Thoracic aorta (tissue), 2 donors: Measurements from ENCODE around the gene EIF4E2. TPM values are rescaled to one million over a fixed set of nuclear protein-coding genes. Genes with fewer than 3 reads are reported as not detected.

ENCODE experiments used
- ATAC-seq: fragments of 150-250 bp; one replicate; pipeline ENCODE4 v1.8.0; 2017; ENCODE audit warnings: low read depth; ENCODE audit not compliant: insufficient number of reproducible peaks, low FRiP score
- DNase-seq: peaks from one replicate; pipeline ENCODE4 v3.0.0-alpha.2; 2020; ENCODE audit warnings: low spot score
- H3K27ac ChIP-seq, 2 donors: fragments of 200-600 bp; sonication (generic); 1 replicate in 1 of 2; 2 replicates in 1 of 2; pipeline ENCODE4 v1.5.1; 2016; ENCODE audit warnings: mild to moderate bottlenecking in 2 of 2, moderate library complexity in 2 of 2
- H3K27me3 ChIP-seq: fragments of 200-600 bp; sonication (generic); replicated peaks from 2 replicates; pipeline ENCODE4 v1.6.0; 2016; ENCODE audit warnings: mild to moderate bottlenecking; ENCODE audit not compliant: insufficient read depth
- H3K36me3 ChIP-seq: fragments of 200-600 bp; sonication (generic); one replicate; pipeline ENCODE4 v1.5.1; 2016
- H3K4me1 ChIP-seq, 2 donors: fragments of 200-600 bp; sonication (generic); 1 replicate in 1 of 2; 2 replicates in 1 of 2; pipeline versions ENCODE4 v1.5.1 to v1.6.0; 2016; ENCODE audit warnings: low read depth in 2 of 2, mild to moderate bottlenecking in 1 of 2; ENCODE audit not compliant: control insufficient read depth in 1 of 2
- H3K4me3 ChIP-seq: fragments of 200-600 bp; sonication (generic); 2 replicates; pipeline ENCODE4 v1.5.1; 2016; ENCODE audit warnings: mild to moderate bottlenecking
- H3K9me3 ChIP-seq: fragments of 200-600 bp; sonication (generic); 2 replicates; pipeline ENCODE4 v1.5.1; 2016
- total RNA-seq, 2 donors: library from RNA; depleted of rRNA; stranded (reverse); fragments of >200 nt; gene quantifications; one replicate each; pipeline versions ENCODE4 v1.1.0 to v1.2.3, GENCODE V29; 2016
- TF ChIP-seq, protein P1 (sequence below): fragments of 200-600 bp; sonication (generic); IDR thresholded peaks from one replicate; pipeline ENCODE4 v1.5.1; 2019; ENCODE audit warnings: antibody characterized with exemption

Gene EIF4E2
- total RNA-seq, 2 donors from 2014 or later, result 42.2 to 51.1 TPM

DNA sequence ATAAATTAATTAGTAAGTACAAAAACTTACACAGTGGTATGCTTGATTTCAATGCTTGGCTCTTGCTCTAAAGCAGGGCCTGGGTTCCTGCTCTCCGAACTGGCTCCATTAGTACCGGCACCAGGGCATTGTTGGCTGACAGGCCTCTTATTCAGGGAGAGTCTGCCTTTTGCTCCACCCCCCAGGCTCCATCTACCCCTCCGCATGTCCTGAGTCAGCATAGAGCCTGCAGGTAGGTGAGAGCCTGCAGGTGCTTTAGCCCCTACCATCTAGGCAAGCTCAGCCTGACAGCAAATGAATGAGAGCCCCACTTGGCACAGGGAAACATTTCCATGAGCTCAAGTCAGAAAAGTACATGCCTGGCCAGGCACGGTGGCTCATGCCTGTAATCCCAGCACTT lies 47.8 kb downstream of the EIF4E2 start:
- H3K27me3 ChIP-seq, result no peaks in the 10 kb centered on the region
- no peaks in the 10 kb centered on the region for H3K36me3 ChIP-seq
- TF ChIP-seq, protein P1, sequence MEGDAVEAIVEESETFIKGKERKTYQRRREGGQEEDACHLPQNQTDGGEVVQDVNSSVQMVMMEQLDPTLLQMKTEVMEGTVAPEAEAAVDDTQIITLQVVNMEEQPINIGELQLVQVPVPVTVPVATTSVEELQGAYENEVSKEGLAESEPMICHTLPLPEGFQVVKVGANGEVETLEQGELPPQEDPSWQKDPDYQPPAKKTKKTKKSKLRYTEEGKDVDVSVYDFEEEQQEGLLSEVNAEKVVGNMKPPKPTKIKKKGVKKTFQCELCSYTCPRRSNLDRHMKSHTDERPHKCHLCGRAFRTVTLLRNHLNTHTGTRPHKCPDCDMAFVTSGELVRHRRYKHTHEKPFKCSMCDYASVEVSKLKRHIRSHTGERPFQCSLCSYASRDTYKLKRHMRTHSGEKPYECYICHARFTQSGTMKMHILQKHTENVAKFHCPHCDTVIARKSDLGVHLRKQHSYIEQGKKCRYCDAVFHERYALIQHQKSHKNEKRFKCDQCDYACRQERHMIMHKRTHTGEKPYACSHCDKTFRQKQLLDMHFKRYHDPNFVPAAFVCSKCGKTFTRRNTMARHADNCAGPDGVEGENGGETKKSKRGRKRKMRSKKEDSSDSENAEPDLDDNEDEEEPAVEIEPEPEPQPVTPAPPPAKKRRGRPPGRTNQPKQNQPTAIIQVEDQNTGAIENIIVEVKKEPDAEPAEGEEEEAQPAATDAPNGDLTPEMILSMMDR, result no peak
- no peaks in the 10 kb centered on the region for H3K9me3 ChIP-seq
- DNase-seq, result no peak
- no peak overlapping the region for H3K27ac ChIP-seq
- H3K4me1 ChIP-seq, result peaks cover under 1 to 4% of the 10 kb centered on the region in 2 donors
- no peak for ATAC-seq
- H3K4me3 ChIP-seq, result no peak overlapping the region

DNA sequence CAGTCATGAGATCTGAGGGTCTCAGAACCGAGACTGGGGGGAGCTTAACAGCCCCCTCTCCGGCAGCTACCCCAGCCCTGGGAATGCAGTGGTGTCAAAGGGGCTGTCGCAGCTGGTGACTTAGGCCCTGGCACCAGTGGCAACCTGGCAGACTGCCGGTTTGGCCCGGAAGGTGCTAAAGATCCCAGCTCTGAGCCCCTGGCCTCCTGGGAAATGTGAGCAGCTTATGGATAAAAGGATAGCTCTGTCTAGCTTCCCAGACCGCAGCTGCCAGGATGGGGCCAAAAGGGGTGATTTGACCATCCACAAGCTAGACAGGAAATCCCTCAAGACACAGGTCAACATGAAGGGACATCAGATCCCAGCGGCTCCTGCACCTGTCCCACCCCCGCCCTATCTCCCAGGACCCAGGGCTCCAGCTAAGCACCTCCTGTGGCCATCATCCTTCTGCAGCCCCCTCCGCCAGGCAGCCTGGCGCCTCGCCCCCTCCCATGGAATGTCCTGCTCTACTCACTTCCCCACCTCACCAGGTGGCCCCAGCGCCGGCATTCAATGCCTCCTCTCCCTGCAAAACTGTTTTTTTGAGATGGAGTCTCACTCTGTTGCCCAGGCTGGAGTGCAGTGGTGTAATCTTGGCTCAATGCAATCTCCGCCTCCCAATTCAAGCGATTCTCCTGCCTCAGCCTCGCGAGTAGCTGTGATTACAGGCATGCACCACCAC lies 49.7 kb downstream of the EIF4E2 start:
- Histone ChIP-seq H3K4me1 (no peaks in the 10 kb centered on the region), H3K27me3 (no peaks in the 10 kb centered on the region), H3K4me3 (no peak overlapping the region), H3K9me3 (no peaks in the 10 kb centered on the region), H3K27ac (no peak overlapping the region), H3K36me3 (no peaks in the 10 kb centered on the region)
- TF ChIP-seq, protein P1, result no peak
- DNase-seq, result no peak
- no peak for ATAC-seq

DNA sequence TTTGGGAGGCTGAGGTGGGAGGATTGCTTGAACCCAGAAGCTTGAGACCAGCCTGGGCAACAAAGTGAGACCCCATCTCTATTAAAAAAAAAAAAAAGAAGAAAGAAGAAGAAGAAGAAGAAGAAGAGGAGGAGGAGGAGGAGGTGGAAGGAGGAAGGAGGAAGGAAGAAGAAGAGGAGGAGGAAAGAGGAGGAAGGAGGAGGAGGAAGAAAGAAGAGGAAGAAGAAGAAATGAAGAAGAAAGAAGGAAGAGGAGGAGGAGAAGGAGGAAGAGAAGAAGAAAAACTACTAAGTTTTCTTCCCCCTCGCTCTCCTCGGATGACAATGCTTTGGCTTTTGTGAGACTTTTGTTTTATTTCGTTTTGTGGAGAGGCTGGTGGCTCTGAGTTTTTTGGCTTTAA lies 52.8 kb downstream of the EIF4E2 start:
- ATAC-seq (no peak), DNase-seq (no peak)
- Histone ChIP-seq H3K4me3 (no peak overlapping the region), H3K4me1 (no peaks in the 10 kb centered on the region), H3K27ac (no peak overlapping the region), H3K36me3 (no peaks in the 10 kb centered on the region), H3K27me3 (no peaks in the 10 kb centered on the region), H3K9me3 (no peaks in the 10 kb centered on the region)
- TF ChIP-seq, protein P1, result no peak

DNA sequence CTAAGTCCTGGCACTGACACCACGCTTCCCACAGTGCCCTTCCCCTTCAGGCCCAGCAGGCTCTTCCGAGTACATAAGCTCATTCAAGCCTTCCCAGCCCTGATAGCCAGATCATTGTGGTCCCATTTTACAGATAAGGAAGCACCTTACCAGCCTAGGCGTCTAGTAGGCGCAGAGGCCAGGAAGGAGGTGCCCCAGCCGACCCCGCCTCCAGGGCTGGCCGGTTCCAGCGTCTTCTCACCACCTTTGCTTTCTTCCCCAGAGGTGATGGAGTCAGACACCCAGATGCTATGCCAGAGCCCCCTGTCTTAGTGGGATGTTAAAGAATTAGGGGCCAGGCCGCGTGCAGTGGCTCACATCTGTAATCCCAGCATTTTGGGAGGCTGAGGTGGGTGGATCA lies 54.0 kb downstream of the EIF4E2 start:
- H3K27me3 ChIP-seq, result no peaks in the 10 kb centered on the region
- ATAC-seq (no peak), DNase-seq (no peak)
- H3K36me3 ChIP-seq, result no peaks in the 10 kb centered on the region
- no peak overlapping the region for H3K27ac ChIP-seq
- TF ChIP-seq, protein P1, result no peak
- no peaks in the 10 kb centered on the region for H3K9me3 ChIP-seq
- H3K4me1 ChIP-seq, result no peaks in the 10 kb centered on the region
- H3K4me3 ChIP-seq, result no peak overlapping the region

DNA sequence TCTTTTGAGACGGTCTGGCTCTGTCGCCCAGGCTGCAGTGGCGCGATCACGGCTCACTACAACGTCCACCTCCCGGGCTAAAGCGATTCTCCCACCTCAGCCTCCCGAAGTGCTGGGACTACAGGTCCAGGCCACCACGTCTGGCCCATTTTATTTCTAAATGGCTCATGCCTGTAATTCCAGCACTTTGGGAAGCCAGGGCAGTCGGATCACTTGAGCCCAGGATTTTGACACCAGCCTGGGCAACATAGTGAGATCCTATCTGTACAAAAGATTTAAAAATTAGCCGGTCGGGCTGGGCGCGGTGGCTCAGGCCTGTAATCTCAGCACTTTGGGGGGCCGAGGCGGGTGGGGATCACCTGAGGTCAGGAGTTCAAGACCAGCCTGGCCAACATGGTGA lies 56.5 kb downstream of the EIF4E2 start:
- TF ChIP-seq, protein P1, result no peak
- Histone ChIP-seq H3K27me3 (no peaks in the 10 kb centered on the region), H3K9me3 (no peaks in the 10 kb centered on the region), H3K4me3 (no peak overlapping the region), H3K27ac (no peak overlapping the region), H3K4me1 (no peaks in the 10 kb centered on the region), H3K36me3 (no peaks in the 10 kb centered on the region)
- no peak for ATAC-seq
- no peak for DNase-seq
